Suprapubic skin (tissue), 4 donors: ENCODE data around the gene PRSS50.

Experiments
- EP300 ChIP-seq: sonication (generic); formaldehyde crosslinking; IDR thresholded peaks from one replicate; pipeline ENCODE4 v1.6.1; 2017; ENCODE audit warnings: antibody characterized with exemption
- POLR2A ChIP-seq, 2 donors: fragments of 450-650 bp; IDR thresholded peaks; one replicate each; pipeline ENCODE4 v1.6.1; 2017; ENCODE audit warnings: antibody characterized with exemption in 2 of 2, mild to moderate bottlenecking in 2 of 2, moderate library complexity in 2 of 2
- POLR2AphosphoS5 ChIP-seq, 3 donors: sonication (generic); formaldehyde crosslinking; IDR thresholded peaks; one replicate each; pipeline ENCODE4 v1.6.1; 2017; ENCODE audit warnings: antibody characterized with exemption in 3 of 3
- TF ChIP-seq, protein P1 (sequence below), 2 donors: fragments of 200-600 bp in 1 of 2; fragments of 450-650 bp in 1 of 2; sonication (generic) in 1 of 2; IDR thresholded peaks; one replicate each; pipeline ENCODE4 v1.5.1; 2016 to 2019; ENCODE audit warnings: antibody characterized with exemption in 2 of 2, mild to moderate bottlenecking in 1 of 2, moderate library complexity in 1 of 2

DNA sequence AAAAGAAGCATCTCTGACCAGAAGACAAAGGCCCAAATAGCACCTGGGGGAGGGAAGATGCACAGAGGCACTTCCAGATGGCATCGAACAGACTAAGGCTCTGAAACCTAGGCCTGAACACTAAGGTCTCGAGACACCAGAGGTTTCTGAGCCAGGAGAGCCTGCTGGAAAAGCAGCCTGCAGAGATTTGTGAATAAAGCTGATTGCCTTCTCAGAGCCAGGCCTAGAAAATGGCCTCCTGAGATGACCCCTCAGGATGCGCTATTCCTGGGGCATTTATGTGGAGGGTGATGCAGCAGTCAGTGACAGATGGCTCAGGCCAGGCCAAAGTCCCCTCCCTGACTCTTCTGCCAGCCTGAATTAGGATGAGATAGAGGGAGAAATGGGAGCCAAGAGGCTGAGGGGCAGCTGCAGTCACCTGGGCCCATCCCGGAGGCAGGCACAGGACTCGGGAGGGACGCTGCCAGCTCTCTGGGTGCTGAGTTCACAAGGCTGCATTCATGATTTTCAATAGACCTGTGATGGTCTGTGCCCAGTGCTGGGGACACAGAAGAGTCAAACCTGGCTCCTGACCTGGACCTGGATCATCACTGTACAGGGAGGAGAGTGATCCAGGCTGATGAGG, 6.9 kb downstream of the PRSS50 start:
- TF ChIP-seq, protein P1, sequence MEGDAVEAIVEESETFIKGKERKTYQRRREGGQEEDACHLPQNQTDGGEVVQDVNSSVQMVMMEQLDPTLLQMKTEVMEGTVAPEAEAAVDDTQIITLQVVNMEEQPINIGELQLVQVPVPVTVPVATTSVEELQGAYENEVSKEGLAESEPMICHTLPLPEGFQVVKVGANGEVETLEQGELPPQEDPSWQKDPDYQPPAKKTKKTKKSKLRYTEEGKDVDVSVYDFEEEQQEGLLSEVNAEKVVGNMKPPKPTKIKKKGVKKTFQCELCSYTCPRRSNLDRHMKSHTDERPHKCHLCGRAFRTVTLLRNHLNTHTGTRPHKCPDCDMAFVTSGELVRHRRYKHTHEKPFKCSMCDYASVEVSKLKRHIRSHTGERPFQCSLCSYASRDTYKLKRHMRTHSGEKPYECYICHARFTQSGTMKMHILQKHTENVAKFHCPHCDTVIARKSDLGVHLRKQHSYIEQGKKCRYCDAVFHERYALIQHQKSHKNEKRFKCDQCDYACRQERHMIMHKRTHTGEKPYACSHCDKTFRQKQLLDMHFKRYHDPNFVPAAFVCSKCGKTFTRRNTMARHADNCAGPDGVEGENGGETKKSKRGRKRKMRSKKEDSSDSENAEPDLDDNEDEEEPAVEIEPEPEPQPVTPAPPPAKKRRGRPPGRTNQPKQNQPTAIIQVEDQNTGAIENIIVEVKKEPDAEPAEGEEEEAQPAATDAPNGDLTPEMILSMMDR (IDR thresholded peaks at IDR 0.05), result no peak
- TF ChIP-seq EP300 (no peak), POLR2A (IDR thresholded peaks at IDR 0.05) (no peak), POLR2AphosphoS5 (IDR thresholded peaks at IDR 0.05) (no peak)
